GM19438 (cell line): ENCODE data around the gene VAV2.

Experiments used
- ATAC-seq: cut with Tn5 transposase; IDR thresholded peaks from one replicate; pipeline ENCODE4 v1.9.1; 2021; ENCODE audit warnings: low read depth; ENCODE audit not compliant: unreplicated experiment

VAV2 gene

DNA sequence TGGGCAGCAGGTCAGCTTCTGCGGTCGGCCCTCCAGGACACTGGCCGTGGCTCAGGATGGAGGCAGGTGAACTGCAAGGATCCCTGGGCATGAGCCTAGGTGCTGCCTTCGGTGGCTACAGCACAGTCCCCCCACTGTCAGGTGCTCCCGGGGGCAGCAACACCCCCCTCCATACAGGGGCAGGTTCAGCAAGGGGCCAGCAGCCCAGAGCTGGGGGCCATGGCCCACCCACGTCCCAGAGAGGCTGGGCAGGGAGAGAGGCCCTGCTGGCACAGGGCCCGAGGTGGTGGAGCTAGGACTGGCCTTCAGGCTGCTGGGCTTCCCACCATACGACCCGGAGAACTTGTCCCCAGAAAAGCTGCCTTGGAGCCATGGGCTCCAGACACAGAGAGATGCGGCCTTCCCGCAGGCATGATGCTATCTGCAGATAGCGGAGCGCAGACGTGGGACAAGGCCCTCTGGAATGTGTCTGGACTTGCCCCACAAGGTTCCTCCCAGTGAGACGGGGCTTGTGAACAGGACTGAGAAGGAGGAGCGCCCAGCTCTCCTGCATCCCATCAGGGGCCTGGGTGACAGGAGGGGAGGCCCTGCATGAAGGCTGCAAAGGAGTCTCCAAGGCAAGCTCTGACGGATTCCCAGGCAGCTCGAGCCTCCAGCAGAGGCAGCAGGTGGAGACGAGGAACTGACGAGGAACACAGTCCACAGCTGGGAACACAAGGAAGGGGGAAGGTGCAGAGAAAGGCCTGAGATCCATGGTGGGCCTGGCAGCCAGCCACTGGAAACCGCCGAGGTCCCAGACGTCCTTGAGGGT lies 111.1 kb downstream of the VAV2 start:
- ATAC-seq, result no peak

DNA sequence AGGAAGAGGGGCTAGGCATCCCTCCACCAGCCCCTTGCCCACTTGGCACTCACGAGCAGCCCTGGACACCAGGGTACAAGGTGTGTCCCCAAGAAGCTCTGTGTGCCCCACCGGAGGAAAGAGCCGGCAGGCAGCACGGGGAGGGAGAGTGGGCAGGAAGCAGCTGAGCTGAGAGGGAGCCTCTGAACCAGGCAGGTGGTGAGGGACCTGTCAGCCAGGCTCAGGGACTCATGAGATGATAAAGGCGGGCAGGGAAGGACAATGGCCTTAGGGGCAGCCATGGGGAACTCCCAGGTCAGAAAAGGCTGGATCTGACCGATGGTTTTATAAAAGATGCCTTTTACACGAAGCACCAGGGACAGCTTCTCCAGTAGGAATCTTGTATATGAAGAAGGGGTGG lies 112.0 kb downstream of the VAV2 start:
- ATAC-seq, result no peak

DNA sequence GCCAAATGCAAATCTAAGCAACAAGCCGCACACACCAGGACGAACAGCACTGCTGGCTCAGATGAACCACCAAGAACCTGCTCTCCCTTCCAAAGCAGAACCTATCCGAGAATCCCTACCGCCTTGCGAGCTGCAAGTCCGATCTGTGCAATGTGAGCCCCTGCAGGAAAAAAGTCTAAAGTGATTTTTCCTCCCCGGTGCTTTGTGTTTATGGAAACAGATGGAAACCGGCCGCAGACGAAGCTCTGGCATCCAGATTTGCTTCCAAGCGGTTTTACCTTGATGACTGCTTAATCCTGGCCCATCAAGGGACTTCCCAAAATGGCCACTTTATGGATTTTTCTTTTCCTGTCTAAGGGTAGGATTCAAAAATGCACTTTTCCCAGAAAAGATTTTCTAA lies 112.5 kb downstream of the VAV2 start:
- no peak for ATAC-seq

DNA sequence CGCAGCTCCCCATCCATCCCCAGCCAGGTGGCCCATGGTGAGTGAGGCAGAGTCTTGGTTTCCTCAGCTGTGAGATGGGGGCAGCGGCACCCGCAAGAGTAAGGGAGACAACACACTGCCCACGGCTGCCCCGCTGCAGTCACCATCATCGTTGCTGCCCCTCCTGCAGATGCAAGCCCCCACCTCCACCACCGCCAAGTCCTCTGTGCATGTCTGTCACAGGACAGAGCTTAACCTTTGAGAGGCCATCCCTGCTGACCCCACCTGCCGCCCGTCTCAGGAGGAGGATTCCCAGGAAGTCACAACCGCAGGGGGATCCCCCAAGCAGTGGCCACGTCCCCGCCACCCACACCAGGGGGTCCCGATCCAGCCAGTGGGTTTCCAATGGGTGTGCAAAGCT lies 113.7 kb downstream of the VAV2 start:
- ATAC-seq, result no peak

DNA sequence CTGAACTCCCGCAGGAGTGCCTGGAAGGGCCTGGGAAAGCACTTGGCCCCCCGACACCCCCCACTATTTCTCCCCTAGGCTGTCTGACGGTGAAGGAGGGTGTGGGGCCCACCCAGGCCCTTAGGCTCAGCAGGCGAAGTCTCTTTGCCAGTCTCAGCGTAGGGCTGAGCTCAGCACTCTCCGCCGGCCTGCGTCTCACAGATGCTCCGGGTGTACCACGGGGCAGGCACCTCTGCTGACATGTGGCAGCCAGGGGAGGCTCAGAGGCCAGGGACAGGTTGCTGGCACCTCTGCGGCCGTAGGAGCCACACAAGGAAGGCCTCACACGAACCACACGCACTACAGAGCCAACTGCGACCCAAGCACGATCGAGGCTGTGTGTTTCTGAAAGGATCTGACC lies 114.2 kb downstream of the VAV2 start:
- ATAC-seq, result no peak

DNA sequence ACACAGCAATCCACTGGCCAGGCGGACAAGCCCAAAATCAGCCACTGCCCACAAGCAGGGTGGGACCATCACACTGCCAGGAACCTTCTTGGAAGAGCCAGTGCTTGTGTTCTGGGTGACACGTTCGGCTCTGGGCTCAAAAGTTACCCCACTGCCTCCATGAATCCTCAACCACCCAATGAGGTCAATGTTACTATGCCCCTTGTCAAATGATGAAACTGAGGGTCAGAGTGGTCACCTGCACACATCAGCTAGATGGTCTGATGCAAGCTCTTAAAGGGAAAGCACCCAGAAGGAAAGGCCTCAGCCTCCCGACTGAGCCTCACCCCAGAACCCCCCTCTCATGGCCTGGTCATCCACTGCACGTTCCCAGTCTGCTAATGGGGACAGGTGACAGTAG lies 114.8 kb downstream of the VAV2 start:
- ATAC-seq, result no peak

DNA sequence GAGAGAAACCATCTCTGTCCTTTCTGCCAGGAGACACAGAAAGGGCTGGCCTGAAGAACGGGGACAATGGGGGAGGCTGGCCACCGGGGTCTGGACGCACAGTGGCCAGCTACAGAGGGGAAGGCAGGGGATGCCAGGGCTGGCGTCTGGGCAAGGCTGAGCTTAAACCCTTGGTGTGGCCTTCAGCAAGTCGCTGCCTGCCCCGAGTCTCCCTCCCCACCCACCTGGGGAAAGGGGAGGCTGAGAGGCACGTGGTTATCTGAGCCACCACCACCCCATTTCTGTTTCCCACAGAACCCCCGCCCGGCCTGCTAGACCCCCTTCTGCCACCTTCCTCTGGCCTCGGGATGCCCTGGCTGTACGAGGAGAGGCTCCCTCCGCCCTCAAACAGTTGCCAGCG lies 115.3 kb downstream of the VAV2 start:
- no peak for ATAC-seq

DNA sequence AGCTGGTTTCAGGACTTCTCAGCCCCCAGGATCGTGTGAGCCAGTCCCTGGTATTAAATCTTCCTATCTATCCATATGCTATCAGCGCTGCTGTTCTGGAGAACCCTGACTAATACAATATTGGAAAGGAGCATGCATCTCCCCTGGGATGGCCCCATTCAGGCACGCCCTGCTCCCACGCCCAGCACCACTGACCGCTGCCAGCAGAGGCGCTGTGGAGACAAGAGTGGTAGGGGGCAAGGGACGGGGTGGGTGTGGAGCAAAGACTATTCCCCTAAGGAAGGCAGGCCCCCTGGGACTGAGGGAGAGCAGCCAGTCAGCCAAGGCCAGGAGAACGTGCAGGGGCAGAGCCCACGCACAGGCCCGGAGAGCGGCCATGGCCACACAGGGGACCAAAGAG lies 116.0 kb downstream of the VAV2 start:
- ATAC-seq, result no peak

DNA sequence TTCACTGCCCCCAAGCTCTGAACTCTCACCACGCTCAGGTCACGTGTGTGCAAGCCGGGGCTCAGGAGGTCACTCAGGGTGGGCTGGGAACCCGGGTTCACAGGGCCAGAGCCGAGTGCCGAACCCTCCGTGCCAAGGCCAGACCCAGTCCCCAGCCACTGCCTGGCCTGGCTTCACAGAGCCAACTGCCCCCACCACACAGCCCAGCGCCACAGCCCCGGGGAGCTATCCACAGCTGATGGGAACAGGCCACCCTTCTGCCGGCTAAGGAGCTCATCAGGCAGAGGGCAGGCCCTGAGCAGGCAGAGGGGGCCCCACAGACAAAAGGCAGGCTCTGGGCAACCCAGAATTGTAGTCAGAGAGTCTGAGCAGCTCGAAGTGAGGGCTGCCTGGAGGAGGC lies 117.0 kb downstream of the VAV2 start:
- ATAC-seq, result no peak

DNA sequence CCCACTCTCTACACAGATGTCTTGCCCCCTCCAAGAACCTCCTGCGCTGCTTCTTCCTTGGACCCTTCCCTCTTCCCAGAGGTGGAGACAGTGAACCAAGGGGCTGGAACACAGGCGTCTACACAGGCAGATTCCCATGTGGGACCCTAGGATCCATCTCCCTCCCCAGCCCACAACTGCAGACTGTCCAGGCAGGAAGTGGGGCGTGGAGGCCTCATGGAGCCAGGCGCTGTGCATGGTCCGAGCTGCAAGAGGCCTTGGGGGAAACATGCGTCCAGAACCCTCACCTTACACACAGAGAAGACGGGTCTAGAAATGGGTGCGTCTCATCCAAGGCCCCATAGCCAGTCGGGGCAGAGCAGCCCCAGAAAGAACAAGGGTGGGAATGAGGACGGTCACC lies 117.5 kb downstream of the VAV2 start:
- no peak for ATAC-seq

DNA sequence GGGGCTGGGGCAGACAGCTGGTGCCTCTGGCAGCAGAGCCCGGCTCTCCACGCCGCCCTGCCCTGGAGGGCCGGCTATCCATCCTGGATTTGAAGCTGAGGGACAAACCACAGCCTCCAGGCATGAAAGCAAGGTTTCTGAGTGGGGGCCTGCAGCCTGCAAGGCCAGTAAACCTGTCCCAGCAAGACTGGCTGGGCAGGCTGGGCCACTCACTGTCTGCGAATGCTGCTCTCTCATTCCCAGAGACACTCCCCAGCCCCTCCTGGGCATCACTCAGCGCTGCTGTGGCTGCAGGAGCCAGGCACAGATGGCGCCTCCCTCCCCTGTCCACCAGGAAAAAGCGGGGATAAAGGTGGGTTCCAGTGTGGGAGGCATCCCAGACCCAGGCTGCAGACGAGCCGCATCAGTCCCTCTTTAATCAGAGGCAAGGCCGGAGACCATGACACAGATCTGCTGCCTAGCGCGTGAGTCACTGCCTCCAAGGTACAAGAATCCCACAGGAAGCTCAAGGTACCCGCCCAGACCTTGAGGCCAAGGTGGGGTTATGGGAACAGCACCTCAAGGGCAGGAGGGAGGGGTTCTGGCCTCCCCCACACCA lies 118.0 kb downstream of the VAV2 start:
- no peak for ATAC-seq

DNA sequence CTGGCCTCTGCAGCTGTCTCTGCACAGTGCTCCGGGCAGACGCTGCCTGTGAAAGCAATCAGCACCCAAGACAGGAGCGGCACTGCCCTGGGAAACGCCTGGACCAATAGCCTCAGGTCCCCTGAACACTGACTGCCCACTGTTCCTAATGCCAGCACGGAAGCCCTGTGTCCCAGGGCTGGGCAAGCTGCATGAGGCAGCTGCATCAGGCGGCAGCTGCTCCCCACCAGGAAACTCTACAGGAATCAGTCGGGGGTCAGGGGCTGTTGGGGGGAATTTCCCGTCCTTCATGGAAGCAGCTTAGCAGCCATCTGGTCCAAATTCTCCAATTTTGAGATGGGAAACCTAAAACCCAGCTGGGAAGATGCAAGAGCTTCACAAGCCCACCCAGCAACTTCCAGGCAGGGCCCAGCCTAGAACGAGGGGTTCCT lies 118.6 kb downstream of the VAV2 start:
- ATAC-seq, result no peak

DNA sequence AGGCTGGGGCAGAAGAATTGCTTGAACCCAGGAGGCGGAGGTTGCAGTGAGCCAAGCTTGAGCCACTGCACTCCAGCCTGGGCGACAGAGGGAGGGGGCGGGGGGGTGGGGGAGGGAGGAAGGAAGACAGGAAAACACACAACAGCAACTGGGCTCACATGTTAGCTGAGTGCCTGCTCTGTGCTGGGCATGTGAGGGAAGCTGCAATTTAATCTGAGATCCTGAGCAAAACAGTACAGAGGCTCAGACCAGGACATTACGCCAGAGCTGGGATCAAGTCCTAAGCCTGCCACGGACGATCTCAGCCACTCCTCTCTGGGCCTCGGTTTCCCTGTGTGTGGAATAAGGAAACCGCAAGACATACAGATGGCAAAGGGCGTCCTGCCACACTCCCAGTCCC lies 119.1 kb downstream of the VAV2 start:
- ATAC-seq, result no peak

DNA sequence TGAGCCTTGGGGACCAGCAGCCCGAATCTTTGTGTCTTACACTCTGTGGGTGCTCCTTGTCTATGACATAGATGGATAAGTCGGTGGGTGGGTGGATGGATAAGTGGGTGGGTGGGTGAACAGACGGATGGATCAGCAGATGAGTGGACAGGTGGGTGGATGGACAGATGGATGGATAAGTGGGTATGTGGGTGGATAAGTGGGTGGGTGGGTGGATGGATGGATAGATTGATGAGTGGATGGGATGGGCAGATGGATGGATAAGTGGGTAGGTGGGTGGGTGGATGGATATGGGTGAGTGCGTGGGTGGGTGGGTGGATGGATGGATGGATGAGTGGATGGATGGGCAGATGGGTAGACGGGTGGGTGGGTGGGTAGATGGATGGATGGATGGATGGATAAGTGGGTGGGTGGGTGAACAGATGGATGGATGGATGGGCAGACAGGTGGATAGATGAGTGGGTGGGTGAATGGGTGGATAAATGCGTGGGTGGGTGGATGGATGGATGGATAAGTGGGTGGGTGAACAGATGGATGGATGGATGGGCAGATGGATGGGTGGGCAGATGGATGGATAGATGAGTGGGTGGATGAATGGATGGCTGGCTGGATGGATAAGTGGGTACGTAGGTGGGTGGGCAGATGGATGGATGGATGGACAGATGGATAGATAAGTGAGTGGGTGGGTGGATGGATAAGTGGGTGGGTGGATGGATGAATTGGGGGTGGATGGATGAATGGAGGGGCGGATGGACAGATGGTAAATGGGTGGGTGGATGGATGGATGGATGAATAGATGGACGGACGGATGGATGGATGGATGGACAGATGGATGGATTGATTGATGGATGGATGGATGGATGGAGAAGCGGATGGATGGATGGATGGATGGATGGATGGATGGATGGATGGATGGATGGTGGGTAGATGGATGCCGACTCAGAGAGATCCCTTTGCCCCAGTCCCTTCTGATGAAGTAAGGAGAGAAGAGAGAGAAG lies 121.2 kb downstream of the VAV2 start:
- no peak for ATAC-seq

DNA sequence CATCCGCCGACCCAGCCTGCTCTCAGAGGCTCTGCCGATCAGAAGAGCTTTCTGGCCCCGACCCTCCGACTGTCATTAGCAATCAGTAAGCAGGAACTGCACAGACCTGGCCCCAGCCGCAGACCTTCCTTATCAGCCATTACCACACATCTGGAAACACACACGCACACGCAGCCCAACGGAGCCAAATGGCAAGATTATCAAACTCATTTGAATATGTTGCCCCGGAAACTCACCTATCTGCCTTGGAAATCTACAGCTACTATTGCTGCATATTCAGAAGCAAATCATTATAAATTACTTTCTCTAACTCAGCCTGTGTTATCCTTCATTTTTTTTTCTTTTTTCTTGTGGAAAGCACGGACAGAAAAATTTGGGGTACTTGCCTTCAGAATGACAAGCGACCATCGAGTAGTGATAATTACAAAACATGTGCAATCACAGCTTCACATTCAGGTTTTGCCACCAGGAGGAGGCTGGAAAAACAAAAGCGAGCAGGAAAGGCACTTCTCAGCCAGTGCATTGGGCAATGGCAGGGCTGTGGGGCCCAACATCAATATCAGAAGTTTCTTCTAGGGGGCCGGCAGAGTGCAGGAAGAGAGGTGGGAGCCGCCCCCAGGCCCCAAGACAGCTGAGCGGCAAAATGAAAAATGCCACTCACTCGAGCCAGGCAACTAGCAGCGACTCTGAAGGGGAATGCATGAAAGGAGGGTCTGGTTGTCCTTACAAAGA lies 122.3 kb downstream of the VAV2 start:
- ATAC-seq, result no peak

DNA sequence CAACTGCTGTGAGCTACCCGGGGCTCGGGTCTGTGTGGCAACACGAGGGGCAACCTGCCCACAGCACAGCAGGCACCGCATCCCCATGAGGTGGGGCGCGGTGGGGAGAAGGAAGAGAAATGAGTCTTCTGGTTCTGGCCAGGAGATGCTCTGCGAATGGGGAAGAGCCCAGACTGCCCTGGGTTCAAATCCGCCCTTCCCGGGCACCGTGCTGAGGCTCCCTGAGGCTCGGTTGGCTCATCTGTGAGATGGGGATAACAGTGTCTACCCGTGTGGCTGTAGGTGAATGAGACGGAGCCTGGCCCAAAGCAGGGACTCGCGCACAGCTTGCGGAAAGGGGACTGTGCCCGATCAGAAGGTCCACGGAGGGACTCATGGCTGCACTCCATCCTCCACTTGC lies 123.9 kb downstream of the VAV2 start:
- no peak for ATAC-seq

DNA sequence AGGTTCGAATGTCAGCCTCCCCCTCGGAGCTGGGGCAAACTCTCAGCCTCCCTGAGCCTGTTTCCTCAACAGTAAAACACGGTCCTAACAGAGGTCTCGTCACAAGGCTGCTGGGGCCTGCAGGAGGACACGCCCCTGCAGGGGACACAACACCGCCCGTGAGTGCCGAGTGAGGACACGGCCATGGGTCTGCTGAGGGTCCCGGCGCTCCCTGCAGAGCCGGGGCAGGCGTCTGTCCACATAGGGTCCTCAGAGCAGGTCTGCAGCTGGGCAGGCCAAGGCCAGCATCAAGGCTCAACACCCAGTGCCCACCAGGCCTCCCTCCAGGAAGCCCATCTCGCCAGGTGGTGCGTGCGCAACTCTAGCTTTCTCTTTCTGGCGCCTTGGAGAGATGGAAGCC lies 125.2 kb downstream of the VAV2 start:
- ATAC-seq, result no peak

DNA sequence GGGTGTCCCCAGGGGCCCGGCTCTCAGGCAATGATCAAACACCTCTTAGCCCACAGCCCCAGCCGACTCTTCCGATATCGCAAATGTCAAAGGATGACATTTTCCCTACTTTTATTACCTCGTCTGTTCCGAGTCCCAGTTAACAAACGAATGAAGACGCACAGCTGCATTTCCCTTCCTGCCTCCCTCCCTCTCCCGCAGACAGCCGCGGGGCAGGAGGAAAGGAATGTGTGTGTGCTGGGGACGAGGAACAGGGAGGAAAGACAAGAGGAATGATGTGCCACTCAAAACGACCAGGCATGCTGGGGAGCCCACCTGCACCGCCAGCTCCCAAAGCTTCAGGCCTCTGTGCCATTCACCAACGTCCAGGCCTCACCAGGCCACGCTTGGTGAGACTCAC lies 128.1 kb downstream of the VAV2 start:
- no peak for ATAC-seq

DNA sequence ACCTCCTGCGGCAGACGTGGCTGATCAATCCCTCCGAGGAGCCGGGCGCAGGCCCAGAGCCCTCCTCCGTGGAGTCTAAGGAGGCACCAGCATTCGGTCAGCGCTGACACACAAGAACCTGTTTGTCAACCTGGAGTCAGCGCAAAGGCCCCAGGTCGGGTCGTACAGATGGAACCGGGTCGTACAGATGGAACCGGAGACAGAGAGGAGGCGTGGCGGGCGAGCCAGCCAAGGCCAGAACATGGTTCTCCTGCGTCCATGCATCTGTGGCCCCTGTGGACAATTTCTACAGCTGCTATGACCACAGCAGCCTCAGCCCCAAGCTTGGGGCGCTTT lies 128.9 kb downstream of the VAV2 start:
- no peak for ATAC-seq

DNA sequence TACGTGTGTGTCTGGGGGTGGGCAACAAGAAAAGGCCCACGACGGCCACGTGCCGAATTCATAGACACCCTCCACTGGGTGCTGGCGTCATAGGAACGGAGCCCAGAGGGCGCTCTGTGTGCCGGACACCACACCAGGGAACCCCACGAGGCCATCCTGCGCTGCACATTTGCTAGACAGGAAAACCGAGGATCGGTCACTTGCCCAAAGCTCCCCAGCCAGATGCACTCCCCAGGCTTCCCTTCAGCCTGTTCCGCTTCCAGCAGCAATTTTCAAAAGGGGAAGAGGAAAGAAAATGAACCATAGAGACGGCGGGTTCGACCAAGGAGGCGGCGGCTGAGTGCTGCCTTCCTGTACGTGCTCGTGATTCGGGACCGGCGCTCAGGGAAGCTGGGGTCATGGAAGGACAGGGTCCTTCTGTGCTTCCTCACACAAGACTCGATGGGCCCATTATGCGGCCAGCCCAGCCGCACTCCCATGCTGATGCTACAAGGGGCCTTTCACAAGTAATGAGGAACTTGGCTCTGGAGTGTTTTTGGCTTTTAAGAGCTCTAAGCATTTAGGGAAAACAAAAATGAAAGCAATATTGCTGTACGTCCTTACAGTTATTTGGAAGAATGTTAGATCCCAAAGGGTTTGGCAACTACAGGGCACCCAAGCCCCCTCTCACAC lies 129.4 kb downstream of the VAV2 start:
- no peak for ATAC-seq
